IPS-18a (cell line): ENCODE measurements around the gene SATB1.
"Not testable (repeated sequence)": the region's sequence is repeated elsewhere in the genome, so short reads cannot be mapped to it uniquely, and the experiment has no call there.

Experiments used
- H3K27ac ChIP-seq: one replicate; pipeline ENCODE4 v1.5.1; 2013; ENCODE audit warnings: low read length
- H3K27me3 ChIP-seq: one replicate; pipeline ENCODE4 v1.6.1; 2013; ENCODE audit warnings: mild to moderate bottlenecking, low read length; ENCODE audit not compliant: control insufficient read depth, insufficient read depth
- H3K36me3 ChIP-seq: one replicate; pipeline ENCODE4 v1.6.1; 2013; ENCODE audit warnings: low read depth, low read length; ENCODE audit not compliant: control insufficient read depth
- H3K4me1 ChIP-seq: one replicate; pipeline ENCODE4 v1.6.1; 2013; ENCODE audit warnings: low read depth, low read length; ENCODE audit not compliant: control insufficient read depth
- H3K4me3 ChIP-seq: one replicate; pipeline ENCODE4 v1.5.1; 2013; ENCODE audit warnings: low read length
- H3K9ac ChIP-seq: one replicate; pipeline ENCODE4 v1.6.1; 2013; ENCODE audit warnings: mild to moderate bottlenecking, low read length, moderate library complexity
- H3K9me3 ChIP-seq: one replicate; pipeline ENCODE4 v1.6.1; 2013; ENCODE audit warnings: low read depth, low read length; ENCODE audit not compliant: control insufficient read depth

SATB1 gene

DNA sequence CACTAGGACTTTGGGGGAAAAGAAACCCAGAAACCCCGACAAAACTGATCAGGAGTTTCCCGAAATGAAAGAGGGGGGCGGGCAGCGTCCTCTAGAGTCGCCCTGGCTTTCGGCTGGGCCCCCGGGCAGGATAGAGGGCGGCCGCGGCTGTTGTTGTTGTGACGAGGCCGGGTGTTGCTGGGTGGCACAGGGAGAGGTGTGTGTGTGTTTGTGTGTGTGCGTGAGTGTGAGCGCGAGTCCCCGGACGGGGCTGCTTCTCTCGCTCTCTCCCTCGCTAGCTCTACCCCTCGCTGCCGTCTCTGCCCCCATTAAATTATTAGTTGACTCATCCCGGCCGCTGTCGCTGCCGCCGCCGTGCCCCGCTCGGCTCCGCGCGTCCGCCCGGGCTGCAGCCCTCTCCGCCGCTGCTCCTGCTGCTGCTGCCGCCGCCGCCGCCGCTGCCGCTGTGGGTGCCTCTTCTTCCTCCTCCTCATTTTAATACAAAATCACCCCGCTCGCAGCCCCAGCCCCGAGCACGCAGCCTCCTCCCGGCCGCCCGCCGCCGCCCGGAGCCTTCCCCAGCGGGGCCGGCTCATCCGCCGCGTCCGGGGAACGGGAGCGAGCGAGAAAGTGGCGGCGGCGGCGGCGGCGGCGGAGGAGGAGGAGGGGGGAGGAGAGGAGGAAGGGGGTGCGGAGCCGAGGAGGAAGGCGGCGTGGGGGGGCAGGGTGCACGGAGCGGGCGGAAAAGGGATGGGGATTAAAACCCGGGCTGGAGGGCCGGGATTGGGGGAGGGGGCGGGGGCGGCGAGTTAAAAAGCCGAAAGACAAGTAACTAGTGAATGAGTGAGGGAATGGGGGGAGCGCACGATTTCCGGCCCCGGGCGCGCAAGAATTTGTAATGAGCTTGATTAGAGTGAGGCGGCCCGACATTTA, at the start of gene SATB1:
Gene SATB1 (minus strand): TSS at position 611 of the 912 bp plus-strand sequence. CDS start 4,372 bp downstream, outside the sequence.
- H3K9me3 ChIP-seq, result no peaks in the 10 kb centered on the region
- H3K36me3 ChIP-seq, result no peaks in the 10 kb centered on the region
- peaks cover 12% of the 10 kb centered on the region for H3K27me3 ChIP-seq
- peaks cover 17% of the 10 kb centered on the region for H3K4me1 ChIP-seq
- H3K9ac ChIP-seq, result peak within 1 kb of the TSS; percentile 69
- no peak within 1 kb of the TSS for H3K27ac ChIP-seq
- peak within 1 kb of the TSS; percentile 76 for H3K4me3 ChIP-seq

DNA sequence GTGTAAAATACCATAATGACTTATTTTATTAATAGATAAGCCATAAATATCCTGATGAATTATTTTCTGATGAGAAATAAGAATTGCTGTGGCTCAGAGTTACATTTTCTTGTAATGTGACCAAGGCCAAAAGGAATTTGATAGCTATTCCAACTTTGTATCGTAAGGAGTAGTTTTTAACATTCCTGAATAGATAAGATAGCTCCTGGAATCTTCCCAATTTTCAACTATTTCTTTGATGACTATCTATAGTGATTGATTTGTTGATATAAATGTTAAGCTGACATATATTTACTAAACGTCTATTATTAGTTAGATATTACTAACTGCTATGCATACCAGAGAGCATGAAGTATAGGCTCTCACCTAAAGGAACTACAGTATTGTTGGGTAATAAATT, 49.1 kb upstream of the SATB1 start:
- Histone ChIP-seq H3K4me3 (no peak overlapping the region), H3K9me3 (no peaks in the 10 kb centered on the region), H3K4me1 (no peaks in the 10 kb centered on the region), H3K27ac (no peak overlapping the region), H3K27me3 (no peaks in the 10 kb centered on the region), H3K36me3 (no peaks in the 10 kb centered on the region), H3K9ac (no peak overlapping the region)

- H3K4me3 ChIP-seq, result no peak overlapping the region
- H3K27me3 ChIP-seq, result no peaks in the 10 kb centered on the region
- no peaks in the 10 kb centered on the region for H3K4me1 ChIP-seq
- no peaks in the 10 kb centered on the region for H3K9me3 ChIP-seq
- no peak overlapping the region for H3K27ac ChIP-seq
- H3K36me3 ChIP-seq, result no peaks in the 10 kb centered on the region
- H3K9ac ChIP-seq, result no peak overlapping the region
Observed at GRCh38 chr3:18469775-18470174, 44.6 kb upstream of the SATB1 start.

GRCh38 chr3:18466136-18466535, 41.0 kb upstream of the SATB1 start:
- Histone ChIP-seq H3K9ac (no peak overlapping the region), H3K9me3 (no peaks in the 10 kb centered on the region), H3K4me1 (no peaks in the 10 kb centered on the region), H3K27me3 (no peaks in the 10 kb centered on the region), H3K36me3 (no peaks in the 10 kb centered on the region), H3K4me3 (no peak overlapping the region), H3K27ac (no peak overlapping the region)

GRCh38 chr3:18454766-18455165, 29.6 kb upstream of the SATB1 start:
- Histone ChIP-seq H3K27ac (no peak overlapping the region), H3K9me3 (no peaks in the 10 kb centered on the region), H3K27me3 (no peaks in the 10 kb centered on the region), H3K4me1 (peaks cover 5% of the 10 kb centered on the region), H3K9ac (no peak overlapping the region), H3K36me3 (no peaks in the 10 kb centered on the region), H3K4me3 (no peak overlapping the region)

GRCh38 chr3:18449618-18450017, 24.5 kb upstream of the SATB1 start:
- H3K9ac ChIP-seq, H3K27ac ChIP-seq, H3K9me3 ChIP-seq, H3K36me3 ChIP-seq, H3K4me3 ChIP-seq: not testable (repeated sequence)
- H3K4me1 ChIP-seq, result peaks cover 13% of the 10 kb centered on the region
- peaks cover 10% of the 10 kb centered on the region for H3K27me3 ChIP-seq

DNA sequence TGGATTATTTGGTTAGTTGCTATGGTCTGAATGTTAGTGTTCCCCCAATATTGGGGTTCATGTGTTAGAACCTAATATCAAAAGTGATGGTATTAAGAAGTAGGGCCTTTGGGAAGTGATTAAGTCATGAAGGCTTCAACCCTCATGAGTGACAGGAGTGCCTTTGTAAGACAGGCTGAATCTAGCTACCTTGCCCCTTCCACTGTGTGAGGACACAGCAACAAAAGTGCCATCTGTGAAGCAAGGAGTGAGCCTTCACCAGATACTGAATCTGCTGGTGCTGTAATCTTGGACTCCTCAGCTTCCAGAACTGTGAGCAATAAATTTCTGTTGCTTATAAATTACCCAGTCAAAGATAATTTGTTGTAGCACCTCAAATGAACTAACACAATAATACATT, 22.6 kb upstream of the SATB1 start:
- H3K36me3 ChIP-seq, result no peaks in the 10 kb centered on the region
- no peak overlapping the region for H3K4me3 ChIP-seq
- H3K27ac ChIP-seq, result no peak overlapping the region
- peaks cover 21% of the 10 kb centered on the region for H3K4me1 ChIP-seq
- H3K9ac ChIP-seq, result no peak overlapping the region
- H3K27me3 ChIP-seq, result peaks cover 27% of the 10 kb centered on the region
- H3K9me3 ChIP-seq, result no peaks in the 10 kb centered on the region

DNA sequence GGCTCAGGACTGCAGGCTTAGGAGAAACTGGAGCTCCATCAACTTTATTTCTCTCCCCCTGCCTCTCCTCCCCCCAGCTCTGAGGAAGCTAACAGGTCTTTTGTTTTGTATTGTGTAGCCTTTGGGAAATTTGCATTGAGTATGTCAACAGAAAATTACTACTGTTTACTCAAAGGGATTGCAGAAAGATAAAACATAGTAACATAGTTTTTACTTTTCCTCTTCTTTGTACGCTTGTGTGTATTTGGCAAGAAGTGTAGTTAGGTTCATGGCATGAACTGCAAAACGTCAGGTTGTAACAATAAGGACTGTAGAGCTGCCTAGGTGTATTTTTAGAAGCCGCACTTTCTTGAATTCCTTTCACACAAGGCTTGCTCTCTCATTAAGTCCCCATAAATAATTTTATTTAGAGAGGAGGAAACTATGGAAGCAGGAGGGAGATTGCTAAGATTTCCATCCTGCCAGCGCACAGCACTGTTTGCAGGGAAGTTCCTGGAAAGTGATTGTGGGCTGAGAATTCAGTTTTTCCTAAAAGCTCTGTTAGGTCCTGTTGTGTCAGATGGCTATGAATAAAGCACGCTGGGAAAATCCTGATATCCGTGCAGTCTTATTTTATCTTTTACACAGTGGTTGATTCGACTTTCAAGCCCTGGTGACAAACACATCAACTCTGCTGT, 21.1 kb upstream of the SATB1 start:
- H3K9ac ChIP-seq, result peak overlapping the region; percentile 77
- H3K4me3 ChIP-seq, result peak overlapping the region; percentile 81

DNA sequence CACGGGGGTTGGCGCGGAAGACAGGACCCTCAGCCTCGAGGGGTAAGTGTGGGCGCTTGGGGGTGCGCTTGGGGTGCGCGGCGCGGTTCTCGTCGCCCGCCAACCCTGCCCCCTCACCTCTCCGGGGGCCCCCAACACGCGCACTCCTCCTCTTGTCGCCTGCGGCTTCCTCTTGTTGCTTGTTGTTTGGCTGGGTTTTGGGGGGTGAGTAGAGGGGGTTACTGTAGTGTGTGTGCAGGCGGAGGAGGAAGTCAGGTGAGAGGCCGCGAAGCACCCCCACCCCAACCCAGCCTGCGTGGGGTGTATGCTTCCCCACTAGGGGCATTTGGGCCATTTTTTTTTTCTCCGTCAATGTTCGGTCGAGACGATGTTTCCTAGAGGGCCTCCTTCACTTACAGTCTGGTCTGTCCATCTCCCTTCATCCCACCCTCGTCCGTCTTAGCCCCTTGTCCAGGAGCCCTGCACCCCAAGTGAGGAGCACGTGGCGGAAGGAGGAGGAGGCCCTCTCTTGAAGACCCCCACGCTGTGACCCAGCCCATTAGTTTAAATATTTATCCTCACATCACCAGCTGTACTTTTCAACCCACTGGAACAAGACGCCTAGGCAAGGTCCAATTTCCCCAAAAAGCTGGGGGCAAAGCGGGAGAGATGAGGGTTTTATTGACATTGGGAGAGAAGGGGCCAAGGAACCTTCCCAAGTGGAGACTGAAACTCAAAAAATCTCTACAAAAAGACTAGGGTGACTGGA, 20.4 kb upstream of the SATB1 start:
- H3K9ac ChIP-seq, result peak overlapping the region; percentile 77
- H3K27ac ChIP-seq, result no peak overlapping the region
- peaks cover 37% of the 10 kb centered on the region for H3K27me3 ChIP-seq
- H3K4me1 ChIP-seq, result peaks cover 18% of the 10 kb centered on the region
- H3K9me3 ChIP-seq, result no peaks in the 10 kb centered on the region
- H3K36me3 ChIP-seq, result no peaks in the 10 kb centered on the region
- peak overlapping the region; percentile 81 for H3K4me3 ChIP-seq

More for the DNA sequence above, 21.1 kb upstream of the SATB1 start:
- Histone ChIP-seq H3K4me1 (peaks cover 22% of the 10 kb centered on the region), H3K27ac (no peak overlapping the region), H3K36me3 (no peaks in the 10 kb centered on the region), H3K9me3 (no peaks in the 10 kb centered on the region), H3K27me3 (peaks cover 37% of the 10 kb centered on the region)

- peak overlapping the region; percentile 77 for H3K9ac ChIP-seq
- peaks cover 37% of the 10 kb centered on the region for H3K27me3 ChIP-seq
- peaks cover 17% of the 10 kb centered on the region for H3K4me1 ChIP-seq
- H3K4me3 ChIP-seq, result peak overlapping the region; percentile 91
- H3K9me3 ChIP-seq, result no peaks in the 10 kb centered on the region
- no peaks in the 10 kb centered on the region for H3K36me3 ChIP-seq
- no peak overlapping the region for H3K27ac ChIP-seq
Observed at GRCh38 chr3:18444595-18445400, 19.7 kb upstream of the SATB1 start.
